ENCODE data around the gene HLA-E.
"Not testable (repeated sequence)": the region's sequence is repeated elsewhere in the genome, so short reads cannot be mapped to it uniquely, and the experiment has no call there.

The HLA-E gene

DNA sequence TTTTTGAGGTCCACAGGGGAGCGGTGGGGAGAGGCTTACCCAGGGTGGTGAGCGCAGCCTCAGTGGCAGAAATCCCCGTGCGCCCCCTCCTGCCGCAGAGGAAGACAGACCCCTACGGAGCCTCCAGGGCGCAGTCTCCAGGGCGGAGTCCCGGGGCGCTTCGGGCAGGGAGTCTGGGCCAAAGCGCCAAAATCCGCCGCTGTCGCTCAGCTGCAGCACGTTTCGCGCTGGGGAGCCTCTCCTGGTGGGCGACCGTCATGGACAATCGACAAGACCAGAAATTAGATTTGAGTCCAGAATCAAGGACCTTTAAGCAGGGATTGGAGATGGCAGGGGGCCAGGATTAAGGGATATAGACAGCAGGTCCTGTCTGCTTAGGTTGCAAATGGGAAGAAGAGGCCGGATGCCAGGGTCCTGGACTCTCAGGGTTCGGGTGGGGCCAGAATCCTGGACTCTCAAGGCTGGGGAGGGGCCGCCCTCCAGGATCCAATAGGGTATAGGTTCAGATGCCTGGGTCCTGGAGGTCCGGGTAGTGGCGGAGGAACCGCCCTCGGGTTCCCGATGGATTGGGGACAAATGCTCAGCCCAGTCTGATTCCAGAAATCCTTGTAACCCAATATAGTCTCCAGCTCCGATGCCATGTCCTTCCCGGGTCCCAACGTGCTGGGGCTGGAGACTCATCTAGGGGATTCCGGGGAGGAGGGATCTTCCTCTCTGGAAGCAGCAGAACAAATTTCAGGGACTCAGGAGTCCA is 7.9 kb upstream of the HLA-E start:
- DNase-seq = no peak

DNA sequence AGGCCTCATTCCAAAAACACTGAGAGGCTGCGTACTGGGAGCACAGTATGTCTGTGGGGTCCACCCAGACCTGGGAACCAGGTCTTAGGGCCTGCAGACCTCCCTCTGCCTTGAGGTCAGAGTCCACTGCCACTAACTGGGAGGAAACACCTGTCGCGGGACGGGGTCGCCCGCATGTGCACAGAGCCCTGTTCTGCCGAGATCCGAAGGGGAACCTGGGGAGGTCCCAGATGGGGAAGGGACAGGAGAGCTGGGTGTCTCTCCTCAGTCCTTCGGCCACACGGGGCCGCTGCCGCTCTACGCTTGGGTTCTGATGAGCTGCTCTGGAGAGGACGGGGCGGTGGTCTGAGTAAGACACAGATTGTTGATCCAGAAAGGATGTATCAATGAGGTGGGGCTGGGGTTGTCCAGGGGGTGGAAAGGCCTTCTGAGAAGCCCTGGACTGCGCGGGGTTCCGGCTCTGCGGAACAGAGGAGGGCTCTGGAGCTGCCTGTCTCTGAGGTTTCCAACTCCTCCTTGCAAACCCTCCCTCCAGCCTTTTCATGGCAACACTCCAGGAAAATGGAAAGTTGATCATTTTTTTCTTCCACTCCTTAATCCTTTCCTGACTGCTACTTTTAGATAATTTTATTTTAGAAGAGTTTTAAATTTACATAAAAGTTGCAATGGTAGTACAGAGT is 7.2 kb upstream of the HLA-E start:
- DNase-seq = not testable (repeated sequence)

DNA sequence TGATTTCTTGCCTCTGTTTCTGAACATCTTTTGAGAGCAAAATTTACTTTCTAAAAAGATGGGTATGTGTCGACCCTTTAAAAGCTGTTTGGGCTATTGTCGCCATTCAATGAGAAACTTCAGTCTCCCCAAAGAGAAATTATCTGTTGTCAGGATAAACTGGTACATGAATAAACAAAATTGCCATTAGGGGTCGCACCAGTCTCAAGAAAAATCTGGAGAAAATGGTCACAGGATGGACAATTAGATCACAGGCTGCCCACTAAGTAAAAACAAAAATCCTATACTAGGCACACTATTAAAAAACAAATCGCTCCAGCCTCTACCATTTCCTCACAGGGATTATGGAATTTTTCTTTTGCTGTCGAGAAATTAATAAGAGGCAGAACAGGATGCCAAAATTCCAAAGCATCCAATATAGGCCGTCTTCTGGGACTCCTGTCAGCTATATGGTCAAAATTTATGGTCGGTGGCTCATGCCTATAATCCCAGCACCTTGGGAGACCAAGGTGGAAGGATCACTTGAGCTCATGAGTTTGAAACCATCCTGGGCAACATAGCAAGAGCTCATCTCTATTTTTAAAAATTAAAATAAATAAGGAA is 5.5 kb upstream of the HLA-E start:
- DNase-seq = no peak

GRCh38 chr6:30485236-30485635 is 4.1 kb upstream of the HLA-E start:
- no peak for DNase-seq

- DNase-seq = no peak
Measured at GRCh38 chr6:30487926-30488325, 1.4 kb upstream of the HLA-E start.

GRCh38 chr6:30488697-30489080 is 620 bp upstream of the HLA-E start:
- DNase-seq = not testable (repeated sequence)

DNA sequence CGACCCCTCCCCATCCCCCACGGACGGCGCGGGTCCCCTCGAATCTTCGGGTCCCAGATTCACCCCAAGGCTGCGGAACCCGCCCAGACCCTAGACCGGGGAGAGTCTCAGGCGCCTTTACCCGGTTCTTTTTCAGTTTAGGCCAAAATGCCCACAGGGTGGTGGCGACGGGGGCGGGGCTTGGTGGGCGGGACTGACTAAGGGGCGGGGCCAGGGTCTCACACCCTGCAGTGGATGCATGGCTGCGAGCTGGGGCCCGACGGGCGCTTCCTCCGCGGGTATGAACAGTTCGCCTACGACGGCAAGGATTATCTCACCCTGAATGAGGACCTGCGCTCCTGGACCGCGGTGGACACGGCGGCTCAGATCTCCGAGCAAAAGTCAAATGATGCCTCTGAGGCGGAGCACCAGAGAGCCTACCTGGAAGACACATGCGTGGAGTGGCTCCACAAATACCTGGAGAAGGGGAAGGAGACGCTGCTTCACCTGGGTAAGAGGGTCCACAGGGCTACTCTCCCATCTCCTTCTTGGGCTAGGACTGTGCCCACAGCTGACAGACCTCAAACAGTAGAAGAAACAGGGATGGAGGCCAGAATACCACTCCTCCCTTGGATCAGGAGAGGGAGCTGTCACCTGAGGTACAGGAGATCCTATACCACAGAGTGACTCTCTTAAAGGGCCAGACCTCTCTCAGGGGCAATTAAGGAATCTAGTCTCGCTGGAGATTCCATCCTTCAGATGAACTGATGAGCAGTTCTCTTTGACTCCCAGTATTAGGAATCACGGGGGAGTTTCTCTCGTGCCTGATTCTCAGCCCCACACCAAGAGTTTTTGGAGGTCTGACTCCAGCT is 942 bp downstream of the HLA-E start:
- no peak for DNase-seq

GRCh38 chr6:30491291-30491953 is 2.1 kb downstream of the HLA-E start:
- DNase-seq = not testable (repeated sequence)

DNA sequence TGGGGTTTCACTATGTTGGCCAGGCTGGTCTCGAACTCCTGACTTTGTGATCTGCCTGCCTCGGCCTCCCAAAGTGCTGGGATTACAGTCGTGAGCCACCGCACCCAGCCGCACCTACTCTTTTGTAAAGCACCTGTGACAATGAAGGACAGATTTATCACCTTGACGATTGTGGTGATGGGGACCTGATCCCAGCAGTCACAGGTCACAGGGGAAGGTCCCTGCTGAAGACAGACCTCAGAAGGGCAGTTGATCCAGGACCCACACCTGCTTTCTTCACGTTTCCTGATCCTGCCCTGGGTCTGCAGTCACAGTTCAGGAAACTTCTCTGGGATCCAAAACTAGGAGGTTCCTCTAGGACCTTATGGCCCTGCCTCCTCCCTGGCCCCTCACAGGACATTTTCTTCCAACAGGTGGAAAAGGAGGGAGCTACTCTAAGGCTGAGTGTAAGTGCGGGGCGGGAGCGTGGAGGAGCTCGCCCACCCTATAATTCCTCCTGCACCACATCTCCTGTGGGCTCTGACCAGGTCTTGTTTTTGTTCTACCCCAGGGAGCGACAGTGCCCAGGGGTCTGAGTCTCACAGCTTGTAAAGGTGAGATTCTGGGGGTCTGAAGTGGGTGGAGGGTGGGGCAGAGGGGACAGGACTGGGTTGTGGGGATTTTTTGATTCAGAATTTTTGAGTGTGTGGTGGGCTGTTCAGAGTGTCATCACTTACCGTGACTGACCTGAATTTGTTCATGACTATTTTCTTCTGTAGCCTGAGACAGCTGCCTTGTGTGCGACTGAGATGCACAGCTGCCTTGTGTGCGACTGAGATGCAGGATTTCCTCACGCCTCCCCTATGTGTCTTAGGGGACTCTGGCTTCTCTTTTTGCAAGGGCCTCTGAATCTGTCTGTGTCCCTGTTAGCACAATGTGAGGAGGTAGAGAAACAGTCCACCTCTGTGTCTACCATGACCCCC is 3.0 kb downstream of the HLA-E start:
- no peak for DNase-seq

- no peak for DNase-seq
Measured at GRCh38 chr6:30493643-30494250, 4.4 kb downstream of the HLA-E start.

GRCh38 chr6:30494291-30494861 is 5.1 kb downstream of the HLA-E start:
- DNase-seq = no peak

DNA sequence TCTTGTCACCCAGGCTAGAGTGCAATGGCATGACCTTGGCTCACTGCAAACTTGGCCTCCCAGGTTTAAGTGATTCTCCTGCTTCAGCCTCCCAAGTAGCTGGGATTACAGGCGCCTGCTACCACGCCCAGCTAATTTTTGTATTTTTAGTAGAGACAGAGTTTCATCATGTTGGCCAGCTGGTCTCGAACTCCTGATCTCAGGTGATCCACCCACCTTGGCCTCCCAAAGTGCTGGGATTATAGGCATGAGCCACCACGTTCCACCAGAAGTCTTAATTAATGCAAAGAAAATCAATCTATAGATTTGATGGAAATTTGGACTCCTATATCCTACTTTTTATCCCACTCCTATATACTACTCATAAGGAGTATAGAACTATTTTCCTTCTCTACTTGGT is 5.8 kb downstream of the HLA-E start:
- not testable (repeated sequence) for DNase-seq

GRCh38 chr6:30495993-30496392 is 6.7 kb downstream of the HLA-E start:
- DNase-seq = no peak

DNA sequence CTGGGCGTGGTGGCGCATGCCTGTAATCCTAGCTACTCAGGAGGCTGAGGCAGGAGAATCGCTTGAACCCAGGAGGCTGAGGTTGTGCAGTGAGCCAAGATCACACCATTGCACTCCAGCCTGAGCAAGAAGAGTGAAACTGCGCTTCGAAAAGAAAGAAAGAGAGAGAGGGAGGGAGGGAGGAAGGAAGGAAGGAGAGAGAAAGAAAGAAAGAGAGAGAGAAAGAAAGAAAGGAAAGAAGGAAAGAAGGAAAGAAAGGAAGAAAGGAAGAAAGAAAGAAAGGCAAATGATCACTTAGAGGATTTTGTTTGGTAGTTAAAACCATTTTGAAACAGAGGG is 7.9 kb downstream of the HLA-E start:
- not testable (repeated sequence) for DNase-seq

GRCh38 chr6:30497714-30498113 is 8.4 kb downstream of the HLA-E start:
- no peak for DNase-seq

GRCh38 chr6:30498705-30499104 is 9.4 kb downstream of the HLA-E start:
- not testable (repeated sequence) for DNase-seq

DNA sequence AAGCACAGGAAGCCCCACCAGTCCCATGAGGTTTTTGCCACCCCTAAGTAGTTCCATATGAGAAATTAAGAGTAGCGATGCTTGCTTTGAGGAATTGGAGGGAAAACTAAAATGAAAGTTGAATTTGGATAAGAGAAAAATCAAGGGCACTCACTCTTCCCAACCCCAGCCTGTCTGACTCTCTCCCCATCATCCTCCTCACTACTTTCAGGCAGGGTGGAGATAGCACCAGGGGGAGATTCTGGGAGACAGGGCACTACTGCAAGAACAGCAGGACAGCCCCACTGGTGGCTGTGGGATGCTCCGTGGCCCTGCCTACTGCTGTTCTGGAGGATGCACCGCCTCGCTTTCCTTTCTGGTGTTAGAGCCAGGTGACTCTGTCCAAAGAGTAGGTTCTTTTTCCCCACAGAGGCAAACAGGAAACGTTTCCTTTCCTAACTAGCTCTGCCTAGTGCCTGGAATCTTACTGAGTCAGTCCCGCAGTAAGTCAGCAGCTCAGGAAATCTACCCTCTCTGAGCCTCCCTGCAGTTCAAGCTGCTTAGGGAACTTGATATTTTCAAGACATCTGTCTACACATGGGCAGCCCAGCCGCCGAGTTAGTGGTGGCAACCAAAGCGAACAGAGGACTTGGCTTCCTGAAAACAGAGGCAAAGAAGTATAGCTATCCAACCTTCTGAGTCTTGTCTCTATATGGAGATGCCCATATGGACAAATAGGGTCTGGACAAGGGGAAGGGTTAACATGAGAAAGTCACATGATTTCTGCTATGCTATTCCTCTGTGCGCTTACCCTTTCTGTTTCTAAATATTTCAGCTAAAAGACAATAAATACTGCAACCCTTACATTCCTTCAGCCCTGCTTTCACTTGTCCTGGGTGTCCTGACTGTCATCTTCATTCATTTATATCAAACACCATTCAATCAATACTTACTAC is 11.4 kb downstream of the HLA-E start:
- DNase-seq = no peak

- DNase-seq = no peak
Measured at GRCh38 chr6:30507849-30508827, 18.8 kb downstream of the HLA-E start.

Measured in NCI-H510A (cell line).